Urinary bladder (tissue), 4 donors: Measurements from ENCODE around the gene FADS1. TPM values are rescaled to one million over a fixed set of nuclear protein-coding genes. Genes with fewer than 3 reads are reported as not detected.

ENCODE experiments used
- DNase-seq: peaks from one replicate; pipeline ENCODE4 v3.0.0-alpha.2; 2015; ENCODE audit errors: extremely low spot score
- H3K27ac ChIP-seq: one replicate; pipeline ENCODE4 v1.5.1; 2013; ENCODE audit warnings: low read depth, mild to moderate bottlenecking, moderate library complexity
- H3K36me3 ChIP-seq: one replicate; pipeline ENCODE4 v1.6.1; 2013; ENCODE audit warnings: mild to moderate bottlenecking, moderate library complexity; ENCODE audit not compliant: insufficient read depth
- H3K4me1 ChIP-seq: one replicate; pipeline ENCODE4 v1.6.1; 2013; ENCODE audit warnings: mild to moderate bottlenecking, moderate library complexity; ENCODE audit not compliant: insufficient read depth
- H3K4me3 ChIP-seq: one replicate; pipeline ENCODE4 v1.5.1; 2013; ENCODE audit warnings: low read depth, low read length
- WGBS: extraction: QIAGEN DNeasy Blood & Tissue Kit; methylation state at CpG from one replicate; pipeline ENCODE4 v1.1.7; 2013; 5-methylcytosine and 5-hydroxymethylcytosine counted together
- polyA plus RNA-seq: library from polyadenylated mRNA; stranded (reverse); fragments of 200-250 nt; gene quantifications from one replicate; pipeline ENCODE4 v1.2.3, GENCODE V29; 2013
- total RNA-seq: library from RNA; depleted of rRNA; stranded (reverse); fragments of >200 nt; gene quantifications from one replicate; pipeline ENCODE4 v1.2.3, GENCODE V29; 2014
- donor health status: healthy with polysubstance abuse.
- donor health status: healthy.

The FADS1 gene
- total RNA-seq (68.7 TPM), polyA plus RNA-seq (18.0 TPM)

DNA sequence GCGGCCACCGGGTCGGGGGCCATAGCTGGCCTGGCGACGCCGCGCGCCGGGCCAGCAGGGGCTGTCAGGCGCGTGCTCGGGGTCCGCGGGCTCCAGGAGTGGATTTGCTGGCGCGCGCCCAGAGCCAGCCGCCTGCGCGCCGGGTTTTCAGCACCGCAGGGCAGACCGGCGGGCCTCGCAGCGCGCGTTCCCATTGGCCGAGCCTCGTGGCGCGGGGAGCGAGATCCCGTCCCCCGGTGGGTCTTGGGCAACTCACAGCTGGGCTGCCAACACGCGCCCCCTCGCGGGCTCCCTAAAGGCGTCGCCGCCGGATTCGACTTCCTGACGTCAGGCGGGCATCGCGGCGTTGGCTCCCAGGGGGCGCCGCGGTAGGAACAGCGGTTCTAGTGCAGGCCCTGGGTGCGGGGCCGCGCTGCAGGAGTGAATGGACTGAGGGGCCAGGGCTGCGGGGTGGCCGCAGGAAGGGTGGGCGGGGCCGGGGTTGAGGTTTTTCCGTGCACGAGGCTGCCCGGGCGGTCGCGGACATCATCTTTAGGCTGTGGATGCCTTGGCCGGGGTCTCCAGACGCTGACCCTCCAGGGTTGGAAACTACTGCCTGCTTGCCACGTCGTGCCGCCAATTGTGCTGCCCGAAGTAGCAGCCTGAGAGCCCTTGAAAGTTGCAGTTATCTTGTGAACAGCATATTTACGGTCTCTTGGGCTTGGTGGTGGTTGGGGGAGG, at the start of gene FADS1:
Gene FADS1, minus strand, starts transcription at position 268 of the 720 bp plus-strand sequence. Its CDS starts 74 bp downstream, at position 194.
- no peak for DNase-seq
- peak within 1 kb of the TSS; percentile 61 for H3K4me3 ChIP-seq
- no peaks in the 10 kb centered on the region for H3K4me1 ChIP-seq
- no peaks in the 10 kb centered on the region for H3K36me3 ChIP-seq
- WGBS = under 1% methylated on average over 73 of the region's 73 CpGs
- H3K27ac ChIP-seq = peak within 1 kb of the TSS; percentile 89

GRCh38 chr11:61866231-61866957, 49.6 kb upstream of the FADS1 start:
- H3K27ac ChIP-seq = no peak overlapping the region
- no peaks in the 10 kb centered on the region for H3K36me3 ChIP-seq
- H3K4me3 ChIP-seq = no peak overlapping the region
- H3K4me1 ChIP-seq = no peaks in the 10 kb centered on the region
- WGBS = 74% methylated on average over 18 of the region's 18 CpGs
- no peak for DNase-seq

GRCh38 chr11:61864814-61865775, 48.3 kb upstream of the FADS1 start:
- H3K4me3 ChIP-seq = no peak overlapping the region
- H3K27ac ChIP-seq = no peak overlapping the region
- no peaks in the 10 kb centered on the region for H3K36me3 ChIP-seq
- DNase-seq = no peak
- 94% methylated on average over 20 of the region's 20 CpGs for WGBS
- H3K4me1 ChIP-seq = no peaks in the 10 kb centered on the region

GRCh38 chr11:61863548-61864081, 46.8 kb upstream of the FADS1 start:
- no peak for DNase-seq
- Histone ChIP-seq H3K36me3 (no peaks in the 10 kb centered on the region), H3K4me1 (no peaks in the 10 kb centered on the region), H3K27ac (no peak overlapping the region), H3K4me3 (no peak overlapping the region)
- WGBS = 91% methylated on average over 13 of the region's 13 CpGs

DNA sequence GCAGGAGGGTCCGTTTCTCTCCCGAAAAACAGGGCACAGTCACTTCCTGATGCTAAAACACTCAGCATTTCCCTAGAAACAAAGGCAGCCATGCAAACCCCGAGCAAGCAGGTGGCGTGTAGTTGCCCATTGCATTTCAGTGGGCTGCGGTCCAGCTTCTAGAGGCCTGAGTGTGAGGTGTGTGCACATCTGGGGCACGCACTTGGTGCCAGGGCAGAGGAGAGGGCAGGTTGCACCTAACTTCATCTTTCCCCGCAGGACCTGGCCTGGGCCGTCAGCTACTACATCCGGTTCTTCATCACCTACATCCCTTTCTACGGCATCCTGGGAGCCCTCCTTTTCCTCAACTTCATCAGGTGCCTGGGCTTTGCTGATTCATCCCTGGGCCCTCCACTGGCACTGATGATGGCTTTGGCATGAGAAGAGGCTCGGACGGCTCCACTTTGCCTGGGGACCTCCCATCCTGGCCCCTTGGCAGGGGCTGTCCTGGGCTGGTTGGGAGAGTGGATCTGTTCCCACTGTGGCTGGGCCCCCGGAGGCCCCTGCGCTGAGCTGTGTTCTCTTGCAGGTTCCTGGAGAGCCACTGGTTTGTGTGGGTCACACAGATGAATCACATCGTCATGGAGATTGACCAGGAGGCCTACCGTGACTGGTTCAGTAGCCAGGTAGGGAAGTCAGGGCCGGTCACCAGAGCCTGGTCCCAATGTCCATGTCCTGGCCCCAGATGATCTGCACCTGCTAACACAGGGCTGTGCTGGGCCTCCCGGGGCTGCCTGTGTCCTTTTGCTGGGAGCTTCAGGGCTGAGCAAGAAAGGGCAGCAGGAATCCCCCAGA, 46.1 kb upstream of the FADS1 start:
- H3K36me3 ChIP-seq = no peaks in the 10 kb centered on the region
- WGBS = 88% methylated on average over 18 of the region's 18 CpGs
- no peak overlapping the region for H3K4me3 ChIP-seq
- no peak overlapping the region for H3K27ac ChIP-seq
- no peak for DNase-seq
- no peaks in the 10 kb centered on the region for H3K4me1 ChIP-seq

- no peak overlapping the region for H3K4me3 ChIP-seq
- WGBS = 61% methylated on average over 9 of the region's 9 CpGs
- no peak overlapping the region for H3K27ac ChIP-seq
- H3K36me3 ChIP-seq = no peaks in the 10 kb centered on the region
- no peak for DNase-seq
- no peaks in the 10 kb centered on the region for H3K4me1 ChIP-seq
These were observed 44.8 kb upstream of the FADS1 start for GRCh38 chr11:61861634-61862033.

GRCh38 chr11:61860054-61860903, 43.5 kb upstream of the FADS1 start:
- no peak overlapping the region for H3K4me3 ChIP-seq
- WGBS = 76% methylated on average over 16 of the region's 16 CpGs
- H3K27ac ChIP-seq = no peak overlapping the region
- H3K4me1 ChIP-seq = no peaks in the 10 kb centered on the region
- no peaks in the 10 kb centered on the region for H3K36me3 ChIP-seq
- DNase-seq = no peak

DNA sequence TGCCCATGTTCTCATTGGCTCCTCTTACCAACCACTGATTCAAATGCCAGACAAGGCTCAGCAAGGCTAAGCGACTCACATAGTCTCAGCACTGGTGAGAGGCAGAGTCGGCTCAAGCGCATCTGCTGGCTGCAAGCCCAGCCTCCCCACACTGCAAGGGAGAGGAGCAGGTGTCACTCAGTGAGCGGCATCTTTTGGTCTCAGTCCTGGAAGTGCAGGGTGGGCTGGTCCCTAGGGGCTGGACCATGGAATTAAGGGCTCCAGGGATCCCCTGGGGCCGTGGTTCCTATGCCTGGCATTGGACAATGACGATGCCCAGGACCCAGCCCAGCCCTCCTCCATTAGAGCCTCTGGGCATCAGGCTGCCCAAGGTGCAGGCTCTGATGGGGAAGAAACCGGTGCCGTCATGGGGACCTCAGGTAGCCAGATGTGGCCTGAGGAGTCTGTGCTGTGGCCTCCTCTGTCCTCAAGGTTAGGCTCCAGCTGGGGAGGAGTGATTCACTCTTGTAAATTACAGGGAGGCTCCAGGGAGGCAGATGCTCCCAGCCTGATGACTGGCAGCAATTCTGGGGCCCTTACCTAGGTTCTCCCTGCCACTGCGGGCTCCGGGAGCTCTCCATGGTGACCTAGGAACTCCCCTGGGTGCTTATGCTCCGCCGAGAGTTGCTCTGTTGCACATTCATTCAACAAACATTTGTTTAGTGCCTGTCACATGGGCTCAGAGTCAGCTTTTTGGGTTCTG, 39.3 kb upstream of the FADS1 start:
- WGBS = 90% methylated on average over 12 of the region's 12 CpGs
- Histone ChIP-seq H3K36me3 (no peaks in the 10 kb centered on the region), H3K4me1 (no peaks in the 10 kb centered on the region), H3K4me3 (no peak overlapping the region), H3K27ac (no peak overlapping the region)
- DNase-seq = no peak

DNA sequence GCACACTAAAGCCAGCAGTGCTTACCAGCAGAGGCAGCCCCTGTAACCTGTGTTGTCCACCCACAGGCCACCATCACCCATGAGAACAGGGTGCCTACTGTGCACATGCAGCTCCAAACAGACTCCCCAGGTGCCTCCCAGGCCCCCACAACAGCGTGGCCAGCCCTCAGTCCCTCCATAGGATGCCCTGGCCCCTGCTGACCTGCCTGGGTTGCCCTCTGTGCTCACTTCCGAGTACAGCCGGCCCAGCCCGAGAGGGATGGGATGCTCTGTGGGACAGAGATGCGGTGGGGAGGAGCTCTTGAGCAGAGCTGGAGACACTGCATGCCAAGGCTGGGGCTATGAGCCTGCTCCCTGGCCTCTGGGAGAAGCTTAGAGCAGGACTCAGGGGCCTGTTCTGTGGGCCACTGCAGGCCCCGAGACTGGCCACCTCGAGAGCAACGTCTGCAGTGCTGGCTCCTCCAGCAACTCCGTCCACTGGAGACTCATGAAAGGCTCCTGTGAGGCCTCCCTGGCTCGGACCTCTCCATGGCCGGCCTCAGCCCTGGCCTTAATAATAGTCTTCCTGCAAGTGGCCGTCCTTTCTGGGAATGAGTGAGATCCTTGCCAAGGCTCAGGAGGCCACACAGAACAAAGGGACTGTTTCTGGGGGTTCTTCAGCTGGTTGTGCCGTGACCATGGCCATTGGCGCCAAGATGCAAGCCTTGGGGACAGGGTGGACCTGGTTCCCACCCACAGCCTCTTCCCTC, 38.3 kb upstream of the FADS1 start:
- Histone ChIP-seq H3K36me3 (no peaks in the 10 kb centered on the region), H3K4me3 (no peak overlapping the region), H3K4me1 (no peaks in the 10 kb centered on the region), H3K27ac (no peak overlapping the region)
- 85% methylated on average over 14 of the region's 14 CpGs for WGBS
- DNase-seq = no peak

DNA sequence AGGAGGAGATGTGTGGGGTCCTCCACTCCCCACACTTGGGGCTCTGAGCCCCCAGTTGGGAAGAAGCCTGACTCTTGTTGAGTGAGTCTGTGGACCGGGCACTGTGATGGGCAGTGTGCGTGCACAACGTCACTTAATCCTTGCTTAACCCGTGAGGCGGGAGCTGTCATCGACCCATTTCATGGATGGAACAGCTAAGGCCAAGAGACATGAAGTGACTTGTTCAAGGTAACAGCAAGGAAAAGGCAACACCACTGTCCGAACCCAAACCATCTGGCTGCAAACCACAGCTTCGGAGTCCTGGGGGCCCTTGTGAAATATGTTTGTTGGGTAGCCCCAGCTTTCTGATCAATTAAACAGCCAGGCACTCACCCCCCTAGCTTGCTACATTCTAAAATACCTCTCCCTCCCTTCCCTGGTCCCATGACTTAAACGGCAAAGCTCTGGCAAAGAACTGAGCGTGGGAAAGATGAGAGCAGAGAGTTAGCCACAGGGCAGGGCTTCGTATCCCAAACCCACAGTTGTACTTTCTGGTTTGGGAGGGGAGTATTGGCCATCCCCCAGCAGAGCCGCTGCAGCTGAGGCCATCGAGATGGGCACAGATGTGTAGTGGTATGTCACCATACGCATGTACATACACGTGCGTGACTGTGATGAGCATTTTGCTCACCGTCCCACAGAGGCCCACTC, 37.5 kb upstream of the FADS1 start:
- Histone ChIP-seq H3K4me3 (no peak overlapping the region), H3K4me1 (no peaks in the 10 kb centered on the region), H3K27ac (no peak overlapping the region), H3K36me3 (no peaks in the 10 kb centered on the region)
- WGBS = 90% methylated on average over 17 of the region's 17 CpGs
- DNase-seq = no peak
